ENCODE results near the gene PROC. TPM values are rescaled to one million over a fixed set of nuclear protein-coding genes. Genes with fewer than 3 reads are reported as not detected.
A peak's percentile ranks its signal among the peaks of the same experiment; 100 is the strongest.

The PROC gene
- total RNA-seq, 6 donors from 2014 or later: 0.55 to 0.79 (median 0.62) TPM; not detected in 2

DNA sequence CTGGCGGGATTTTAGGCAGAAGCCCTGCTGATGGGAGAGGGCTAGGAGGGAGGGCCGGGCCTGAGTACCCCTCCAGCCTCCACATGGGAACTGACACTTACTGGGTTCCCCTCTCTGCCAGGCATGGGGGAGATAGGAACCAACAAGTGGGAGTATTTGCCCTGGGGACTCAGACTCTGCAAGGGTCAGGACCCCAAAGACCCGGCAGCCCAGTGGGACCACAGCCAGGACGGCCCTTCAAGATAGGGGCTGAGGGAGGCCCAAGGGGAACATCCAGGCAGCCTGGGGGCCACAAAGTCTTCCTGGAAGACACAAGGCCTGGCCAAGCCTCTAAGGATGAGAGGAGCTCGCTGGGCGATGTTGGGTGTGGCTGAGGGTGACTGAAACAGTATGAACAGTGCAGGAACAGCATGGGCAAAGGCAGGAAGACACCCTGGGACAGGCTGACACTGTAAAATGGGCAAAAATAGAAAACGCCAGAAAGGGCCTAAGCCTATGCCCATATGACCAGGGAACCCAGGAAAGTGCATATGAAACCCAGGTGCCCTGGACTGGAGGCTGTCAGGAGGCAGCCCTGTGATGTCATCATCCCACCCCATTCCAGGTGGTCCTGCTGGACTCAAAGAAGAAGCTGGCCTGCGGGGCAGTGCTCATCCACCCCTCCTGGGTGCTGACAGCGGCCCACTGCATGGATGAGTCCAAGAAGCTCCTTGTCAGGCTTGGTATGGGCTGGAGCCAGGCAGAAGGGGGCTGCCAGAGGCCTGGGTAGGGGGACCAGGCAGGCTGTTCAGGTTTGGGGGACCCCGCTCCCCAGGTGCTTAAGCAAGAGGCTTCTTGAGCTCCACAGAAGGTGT, 8.5 kb downstream of the PROC start:
- TF ChIP-seq, protein P1, sequence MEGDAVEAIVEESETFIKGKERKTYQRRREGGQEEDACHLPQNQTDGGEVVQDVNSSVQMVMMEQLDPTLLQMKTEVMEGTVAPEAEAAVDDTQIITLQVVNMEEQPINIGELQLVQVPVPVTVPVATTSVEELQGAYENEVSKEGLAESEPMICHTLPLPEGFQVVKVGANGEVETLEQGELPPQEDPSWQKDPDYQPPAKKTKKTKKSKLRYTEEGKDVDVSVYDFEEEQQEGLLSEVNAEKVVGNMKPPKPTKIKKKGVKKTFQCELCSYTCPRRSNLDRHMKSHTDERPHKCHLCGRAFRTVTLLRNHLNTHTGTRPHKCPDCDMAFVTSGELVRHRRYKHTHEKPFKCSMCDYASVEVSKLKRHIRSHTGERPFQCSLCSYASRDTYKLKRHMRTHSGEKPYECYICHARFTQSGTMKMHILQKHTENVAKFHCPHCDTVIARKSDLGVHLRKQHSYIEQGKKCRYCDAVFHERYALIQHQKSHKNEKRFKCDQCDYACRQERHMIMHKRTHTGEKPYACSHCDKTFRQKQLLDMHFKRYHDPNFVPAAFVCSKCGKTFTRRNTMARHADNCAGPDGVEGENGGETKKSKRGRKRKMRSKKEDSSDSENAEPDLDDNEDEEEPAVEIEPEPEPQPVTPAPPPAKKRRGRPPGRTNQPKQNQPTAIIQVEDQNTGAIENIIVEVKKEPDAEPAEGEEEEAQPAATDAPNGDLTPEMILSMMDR (IDR thresholded peaks at IDR 0.05): no peak
- TF ChIP-seq POLR2AphosphoS5 (IDR thresholded peaks at IDR 0.05) (no peak), EP300 (IDR thresholded peaks at IDR 0.05) (no peak), POLR2A (IDR thresholded peaks at IDR 0.05) (no peak)
- peaks cover 0 to 21% (median 8%) of the 10 kb centered on the region in 4 donors for H3K27me3 ChIP-seq
- ATAC-seq (ENCODE audit: low FRiP score in 2 of 2) (no peak), DNase-seq (no peak)
- no peak overlapping the region for H3K27ac ChIP-seq
- H3K36me3 ChIP-seq: no peaks in the 10 kb centered on the region
- H3K4me3 ChIP-seq: no peak overlapping the region
- H3K9me3 ChIP-seq: no peaks in the 10 kb centered on the region
- peaks cover 11 to 18% (median 14%) of the 10 kb centered on the region in 4 donors for H3K4me1 ChIP-seq
- WGBS, 2 donors: 91 to 96% methylated on average over 10 of the region's 10 CpGs

DNA sequence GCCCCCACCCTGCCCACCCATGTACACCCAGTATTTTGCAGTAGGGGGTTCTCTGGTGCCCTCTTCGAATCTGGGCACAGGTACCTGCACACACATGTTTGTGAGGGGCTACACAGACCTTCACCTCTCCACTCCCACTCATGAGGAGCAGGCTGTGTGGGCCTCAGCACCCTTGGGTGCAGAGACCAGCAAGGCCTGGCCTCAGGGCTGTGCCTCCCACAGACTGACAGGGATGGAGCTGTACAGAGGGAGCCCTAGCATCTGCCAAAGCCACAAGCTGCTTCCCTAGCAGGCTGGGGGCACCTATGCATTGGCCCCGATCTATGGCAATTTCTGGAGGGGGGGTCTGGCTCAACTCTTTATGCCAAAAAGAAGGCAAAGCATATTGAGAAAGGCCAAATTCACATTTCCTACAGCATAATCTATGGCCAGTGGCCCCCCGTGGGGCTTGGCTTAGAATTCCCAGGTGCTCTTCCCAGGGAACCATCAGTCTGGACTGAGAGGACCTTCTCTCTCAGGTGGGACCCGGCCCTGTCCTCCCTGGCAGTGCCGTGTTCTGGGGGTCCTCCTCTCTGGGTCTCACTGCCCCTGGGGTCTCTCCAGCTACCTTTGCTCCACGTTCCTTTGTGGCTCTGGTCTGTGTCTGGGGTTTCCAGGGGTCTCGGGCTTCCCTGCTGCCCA, 9.3 kb downstream of the PROC start:
- H3K27ac ChIP-seq: no peak overlapping the region
- ATAC-seq (ENCODE audit: low FRiP score in 2 of 2) (no peak), DNase-seq (no peak)
- no peak overlapping the region for H3K4me3 ChIP-seq
- peaks cover 11 to 15% (median 13%) of the 10 kb centered on the region in 4 donors for H3K4me1 ChIP-seq
- 78 to 84% methylated on average over 5 to 7 of the region's 7 CpGs for WGBS, 2 donors
- H3K36me3 ChIP-seq: no peaks in the 10 kb centered on the region
- H3K9me3 ChIP-seq: no peaks in the 10 kb centered on the region
- H3K27me3 ChIP-seq: peaks cover 0 to 15% (median 6%) of the 10 kb centered on the region in 4 donors
- TF ChIP-seq POLR2A (IDR thresholded peaks at IDR 0.05): no peak
- no peak for TF ChIP-seq POLR2AphosphoS5 (IDR thresholded peaks at IDR 0.05)
- TF ChIP-seq, protein P1 (IDR thresholded peaks at IDR 0.05): no peak
- TF ChIP-seq EP300 (IDR thresholded peaks at IDR 0.05): no peak

DNA sequence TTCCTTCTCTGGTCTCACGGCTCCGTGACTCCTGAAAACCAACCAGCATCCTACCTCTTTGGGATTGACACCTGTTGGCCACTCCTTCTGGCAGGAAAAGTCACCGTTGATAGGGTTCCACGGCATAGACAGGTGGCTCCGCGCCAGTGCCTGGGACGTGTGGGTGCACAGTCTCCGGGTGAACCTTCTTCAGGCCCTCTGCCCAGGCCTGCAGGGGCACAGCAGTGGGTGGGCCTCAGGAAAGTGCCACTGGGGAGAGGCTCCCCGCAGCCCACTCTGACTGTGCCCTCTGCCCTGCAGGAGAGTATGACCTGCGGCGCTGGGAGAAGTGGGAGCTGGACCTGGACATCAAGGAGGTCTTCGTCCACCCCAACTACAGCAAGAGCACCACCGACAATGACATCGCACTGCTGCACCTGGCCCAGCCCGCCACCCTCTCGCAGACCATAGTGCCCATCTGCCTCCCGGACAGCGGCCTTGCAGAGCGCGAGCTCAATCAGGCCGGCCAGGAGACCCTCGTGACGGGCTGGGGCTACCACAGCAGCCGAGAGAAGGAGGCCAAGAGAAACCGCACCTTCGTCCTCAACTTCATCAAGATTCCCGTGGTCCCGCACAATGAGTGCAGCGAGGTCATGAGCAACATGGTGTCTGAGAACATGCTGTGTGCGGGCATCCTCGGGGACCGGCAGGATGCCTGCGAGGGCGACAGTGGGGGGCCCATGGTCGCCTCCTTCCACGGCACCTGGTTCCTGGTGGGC, 10.0 kb downstream of the PROC start:
- WGBS, 2 donors: 94 to 95% methylated on average over 24 to 36 of the region's 36 CpGs
- no peak overlapping the region for H3K4me3 ChIP-seq
- peaks cover 5 to 8% (median 6%) of the 10 kb centered on the region in 4 donors for H3K4me1 ChIP-seq
- H3K9me3 ChIP-seq: no peaks in the 10 kb centered on the region
- H3K27me3 ChIP-seq: peaks cover 0 to 7% (median 2%) of the 10 kb centered on the region in 4 donors
- TF ChIP-seq POLR2AphosphoS5 (IDR thresholded peaks at IDR 0.05) (no peak), POLR2A (IDR thresholded peaks at IDR 0.05) (no peak), EP300 (IDR thresholded peaks at IDR 0.05) (no peak)
- TF ChIP-seq, protein P1 (IDR thresholded peaks at IDR 0.05): no peak
- H3K27ac ChIP-seq: no peak overlapping the region
- no peaks in the 10 kb centered on the region for H3K36me3 ChIP-seq
- DNase-seq: peak in 1 of 2 donors; percentile 74
- ATAC-seq (ENCODE audit: low FRiP score in 2 of 2): no peak

DNA sequence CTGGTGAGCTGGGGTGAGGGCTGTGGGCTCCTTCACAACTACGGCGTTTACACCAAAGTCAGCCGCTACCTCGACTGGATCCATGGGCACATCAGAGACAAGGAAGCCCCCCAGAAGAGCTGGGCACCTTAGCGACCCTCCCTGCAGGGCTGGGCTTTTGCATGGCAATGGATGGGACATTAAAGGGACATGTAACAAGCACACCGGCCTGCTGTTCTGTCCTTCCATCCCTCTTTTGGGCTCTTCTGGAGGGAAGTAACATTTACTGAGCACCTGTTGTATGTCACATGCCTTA, 10.5 kb downstream of the PROC start:
- no peak overlapping the region for H3K27ac ChIP-seq
- ATAC-seq (ENCODE audit: low FRiP score in 2 of 2): no peak
- WGBS, 2 donors: 94 to 95% methylated on average over 5 to 6 of the region's 6 CpGs
- DNase-seq: no peak
- no peak overlapping the region for H3K4me3 ChIP-seq
- H3K27me3 ChIP-seq: peaks cover 0 to 2% (median 0%) of the 10 kb centered on the region in 4 donors
- no peak for TF ChIP-seq EP300 (IDR thresholded peaks at IDR 0.05)
- TF ChIP-seq POLR2A (IDR thresholded peaks at IDR 0.05): no peak
- peaks cover 0 to 3% (median under 1%) of the 10 kb centered on the region in 4 donors for H3K4me1 ChIP-seq
- no peaks in the 10 kb centered on the region for H3K36me3 ChIP-seq
- no peaks in the 10 kb centered on the region for H3K9me3 ChIP-seq

DNA sequence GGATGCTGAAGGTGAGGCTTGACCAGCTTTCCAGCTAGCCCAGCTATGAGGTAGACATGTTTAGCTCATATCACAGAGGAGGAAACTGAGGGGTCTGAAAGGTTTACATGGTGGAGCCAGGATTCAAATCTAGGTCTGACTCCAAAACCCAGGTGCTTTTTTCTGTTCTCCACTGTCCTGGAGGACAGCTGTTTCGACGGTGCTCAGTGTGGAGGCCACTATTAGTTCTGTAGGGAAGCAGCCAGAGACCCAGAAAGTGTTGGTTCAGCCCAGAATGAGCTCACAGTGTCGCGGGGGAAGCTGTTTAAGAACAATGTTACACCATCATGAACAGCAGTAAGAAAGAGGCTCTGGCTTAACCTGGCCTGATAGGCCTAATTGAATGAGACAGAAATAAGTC, 11.1 kb downstream of the PROC start:
- H3K9me3 ChIP-seq: no peaks in the 10 kb centered on the region
- H3K4me3 ChIP-seq: no peak overlapping the region
- 90 to 91% methylated on average over 4 of the region's 4 CpGs for WGBS, 2 donors
- no peaks in the 10 kb centered on the region for H3K4me1 ChIP-seq
- TF ChIP-seq POLR2A (IDR thresholded peaks at IDR 0.05) (no peak), POLR2AphosphoS5 (IDR thresholded peaks at IDR 0.05) (no peak), EP300 (IDR thresholded peaks at IDR 0.05) (no peak)
- TF ChIP-seq, protein P1 (IDR thresholded peaks at IDR 0.05): no peak
- no peaks in the 10 kb centered on the region for H3K27me3 ChIP-seq
- no peak overlapping the region for H3K27ac ChIP-seq
- DNase-seq (no peak), ATAC-seq (ENCODE audit: low FRiP score in 2 of 2) (no peak)
- no peaks in the 10 kb centered on the region for H3K36me3 ChIP-seq
